HG03103 (cell line): Measurements from ENCODE around the gene EDAR.

Source experiments
- ATAC-seq: cut with Tn5 transposase; IDR thresholded peaks from one replicate; pipeline ENCODE4 v1.9.1; 2021; ENCODE audit warnings: low read depth; ENCODE audit not compliant: unreplicated experiment

The EDAR gene

DNA sequence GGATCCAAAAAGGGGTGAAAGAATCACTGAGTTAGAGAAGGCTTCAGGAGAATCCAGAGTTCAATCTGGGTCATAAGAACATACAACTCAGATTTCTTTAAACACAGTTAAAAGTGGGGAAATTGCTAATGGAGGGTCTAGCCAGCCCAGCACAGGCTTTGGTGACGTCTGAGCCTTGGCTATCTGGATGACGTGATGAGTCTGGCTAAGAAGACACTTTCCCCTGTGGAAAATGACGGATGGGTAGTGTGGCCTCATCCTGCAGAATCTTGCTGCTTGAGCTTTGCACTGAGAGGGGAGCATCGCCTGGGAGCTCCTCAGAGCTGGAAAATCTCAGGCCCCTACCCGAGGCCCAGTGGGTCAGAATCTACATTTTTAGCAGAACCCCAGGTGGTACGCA is 19.2 kb downstream of the EDAR start:
- ATAC-seq = no peak

DNA sequence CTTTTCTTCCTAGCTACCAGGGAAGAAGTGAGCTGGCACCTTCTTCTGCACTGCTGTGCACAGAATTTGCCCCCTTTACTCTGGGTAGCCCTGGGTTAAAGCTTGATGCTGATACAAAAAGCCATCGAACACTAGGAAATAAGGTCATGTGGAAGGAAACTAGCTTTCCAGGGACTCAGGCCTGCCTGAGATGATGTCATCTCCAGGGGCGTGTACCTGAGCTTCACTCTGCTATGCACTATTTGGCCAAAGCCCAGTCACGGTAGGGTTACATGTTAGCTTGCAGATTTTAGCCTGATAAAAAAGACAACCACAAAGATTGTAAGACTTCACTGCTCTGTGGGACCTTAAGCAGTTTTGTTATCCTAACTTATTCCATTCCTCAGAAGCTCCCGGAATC is 20.4 kb downstream of the EDAR start:
- ATAC-seq = no peak

DNA sequence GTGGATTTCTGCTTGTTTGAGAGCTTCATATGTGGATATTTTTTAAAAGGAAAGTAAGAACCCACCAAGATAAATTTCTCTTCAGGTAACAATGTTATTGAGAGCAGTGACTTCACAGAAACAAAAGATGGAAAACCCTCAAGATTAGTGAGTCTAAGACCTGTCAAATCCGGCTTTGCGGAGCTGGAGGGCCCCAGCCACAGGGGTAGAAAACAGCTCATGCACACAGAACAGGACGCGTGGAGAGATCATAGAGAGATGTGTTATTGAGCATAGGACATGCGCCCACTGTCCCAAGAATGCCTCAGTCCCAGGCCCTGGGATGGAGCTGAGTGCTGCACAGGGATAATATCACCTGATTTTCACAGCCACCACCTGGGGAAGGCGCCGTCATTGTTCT is 21.3 kb downstream of the EDAR start:
- ATAC-seq = no peak

DNA sequence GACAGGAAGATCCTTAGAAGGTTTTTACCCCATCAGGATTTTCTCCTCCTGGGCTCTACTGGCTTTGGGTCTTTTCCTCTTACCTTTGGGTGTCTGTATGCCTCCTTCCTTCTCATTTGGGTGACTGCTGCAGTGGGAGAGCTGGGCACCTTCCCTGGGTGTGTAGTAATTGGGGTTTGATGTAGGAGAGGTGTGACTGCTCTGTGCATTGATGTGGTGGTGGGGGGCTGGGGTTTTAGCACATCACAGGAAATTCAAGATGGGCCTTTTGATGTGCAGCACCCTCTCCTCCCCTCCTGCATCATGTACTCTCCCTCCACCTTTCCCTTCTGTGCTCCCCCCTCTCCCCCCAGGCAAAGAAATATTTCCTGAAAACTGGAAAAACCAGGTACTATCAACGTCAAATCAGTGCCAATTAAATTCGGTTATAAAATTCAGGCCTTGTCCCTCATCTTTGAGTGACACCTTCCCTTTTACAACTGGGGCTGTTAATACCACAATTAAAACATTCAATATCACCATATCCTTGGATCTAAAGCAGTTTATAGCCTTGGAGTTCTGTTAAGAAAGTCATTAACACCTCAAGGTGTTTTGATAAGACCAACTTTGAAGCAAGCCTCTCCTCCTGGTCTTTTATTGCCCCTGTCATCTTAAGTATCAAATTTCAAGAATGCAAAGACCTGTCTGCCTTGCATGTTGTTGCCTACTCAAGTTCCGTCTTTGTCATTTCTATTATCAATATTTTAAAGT is 23.3 kb downstream of the EDAR start:
- no peak for ATAC-seq

DNA sequence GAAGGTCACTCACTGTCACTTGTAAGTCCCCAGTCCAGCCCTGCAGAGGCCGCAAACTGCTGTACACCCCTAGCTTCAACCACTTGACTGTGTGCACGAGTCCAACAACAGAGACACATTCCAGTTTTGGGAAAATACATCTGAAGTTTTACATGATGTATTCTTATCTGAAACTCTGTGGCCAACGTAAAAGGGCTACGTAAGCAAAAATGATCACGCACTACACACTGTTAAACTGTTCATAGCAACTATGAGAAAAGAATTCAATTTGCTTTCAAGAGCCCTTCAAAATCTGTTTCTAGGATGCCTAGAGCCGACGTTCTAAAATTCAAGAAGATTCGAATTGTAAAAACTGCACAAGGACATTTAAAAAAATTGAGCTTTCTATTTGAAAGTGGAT is 26.0 kb downstream of the EDAR start:
- ATAC-seq = no peak

DNA sequence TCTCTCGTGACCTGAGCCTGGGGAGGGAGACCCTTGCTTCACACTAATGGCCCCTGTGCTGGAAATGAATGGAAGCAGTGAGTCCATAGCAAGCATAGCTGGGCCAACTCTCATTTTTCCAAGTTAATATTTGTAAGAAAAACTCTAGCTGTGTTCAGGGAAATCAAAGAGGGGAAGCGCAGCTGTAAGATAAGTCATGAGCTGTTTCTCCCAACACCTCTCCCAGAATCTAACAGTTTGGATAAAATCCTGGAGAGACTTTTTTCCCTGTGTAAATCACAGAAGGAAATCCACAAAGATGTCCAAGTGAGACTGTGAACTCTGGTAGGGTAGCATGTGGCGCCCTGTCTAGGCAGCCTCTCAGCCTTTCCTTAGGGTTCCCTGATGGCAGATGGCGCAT is 27.2 kb downstream of the EDAR start:
- no peak for ATAC-seq

DNA sequence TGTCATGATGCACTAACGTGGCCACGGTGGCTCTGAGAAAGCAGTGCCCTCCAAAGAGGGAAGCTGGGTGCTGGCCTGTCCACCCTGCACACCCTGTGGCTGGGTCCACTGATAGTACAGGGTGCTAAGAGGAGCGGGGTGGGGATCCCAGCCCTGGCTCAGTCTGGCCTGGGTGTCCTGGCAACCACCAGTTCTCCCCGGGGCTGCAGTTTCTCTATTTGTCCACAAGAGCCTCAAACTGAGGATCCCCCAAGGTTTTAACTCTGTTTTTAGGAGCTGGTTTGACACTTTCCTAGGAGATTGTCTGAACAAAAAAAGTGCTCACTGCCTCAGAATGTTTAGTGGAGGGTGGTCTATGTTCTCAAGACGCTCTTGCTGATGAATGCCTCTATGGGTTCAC is 29.0 kb downstream of the EDAR start:
- no peak for ATAC-seq

DNA sequence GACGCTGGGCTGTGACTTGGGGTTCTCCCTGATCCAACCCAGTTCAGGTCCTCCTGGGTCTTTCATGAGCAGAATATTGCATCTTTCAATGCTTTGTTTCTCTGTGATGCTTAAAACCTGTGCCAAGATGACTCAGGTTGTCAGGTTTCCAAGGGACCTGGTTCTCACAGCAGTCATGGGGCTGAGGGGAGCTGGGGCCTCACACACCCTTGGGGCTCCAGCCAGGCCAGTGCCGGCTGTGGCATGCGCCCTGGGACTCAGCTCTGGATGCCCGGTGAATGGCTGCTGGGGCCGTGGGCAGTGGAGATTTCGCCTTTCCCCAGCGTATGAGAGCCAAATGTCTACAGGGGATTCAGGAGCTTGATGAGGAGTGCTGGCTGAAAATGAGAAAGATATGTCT is 29.6 kb downstream of the EDAR start:
- ATAC-seq = no peak

DNA sequence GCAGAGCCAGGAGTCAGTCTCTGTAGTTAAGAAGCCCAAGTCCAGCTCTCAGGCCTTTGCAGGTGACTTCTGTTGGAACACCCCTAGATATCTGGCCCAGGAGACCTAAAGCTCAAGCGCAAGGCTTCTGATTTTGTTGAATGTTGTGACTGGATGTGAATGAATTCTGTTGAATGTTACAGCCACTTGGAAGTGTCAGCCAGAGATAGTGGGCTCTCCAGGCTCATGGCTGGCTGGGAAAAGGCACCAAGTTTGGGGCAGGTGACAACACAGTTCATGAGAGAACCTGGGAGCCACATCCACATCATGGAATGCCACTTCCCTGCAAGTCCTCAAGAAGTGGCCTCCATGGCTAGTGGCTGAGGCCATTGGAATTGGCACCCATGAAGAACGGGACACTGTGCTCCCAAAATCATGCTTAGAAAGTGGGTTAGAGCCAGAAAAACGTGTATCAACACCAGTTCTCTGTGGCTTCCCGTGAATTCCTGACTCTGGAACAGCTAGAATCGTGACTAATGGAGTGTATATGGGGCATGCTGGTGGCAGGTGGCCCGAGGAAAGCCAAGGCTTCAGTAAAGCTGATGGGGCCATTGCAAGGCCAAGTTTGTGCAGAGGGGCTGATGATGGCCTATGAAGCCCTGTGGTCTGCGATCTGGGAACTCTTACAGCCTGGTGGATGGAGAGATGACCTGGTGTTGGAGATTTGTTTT is 30.2 kb downstream of the EDAR start:
- no peak for ATAC-seq

DNA sequence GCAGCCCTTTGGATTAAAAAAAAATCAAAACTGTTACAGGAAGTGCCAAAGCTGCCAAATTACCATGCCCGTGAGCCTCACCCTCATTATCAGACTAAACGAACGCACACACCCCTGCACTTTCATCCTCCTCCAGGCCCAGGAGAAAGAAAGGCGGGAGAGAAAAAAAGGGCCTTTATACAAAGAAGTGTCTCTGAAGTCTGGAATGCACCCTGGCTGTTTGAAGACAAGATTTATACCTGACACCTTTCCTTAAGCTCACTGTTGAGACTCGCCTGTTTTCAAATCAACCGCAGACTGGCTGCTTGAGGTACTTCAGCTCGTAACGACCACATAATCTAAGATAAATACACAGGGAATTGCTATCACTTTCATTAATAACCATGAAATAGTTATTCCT is 31.0 kb downstream of the EDAR start:
- ATAC-seq = no peak

DNA sequence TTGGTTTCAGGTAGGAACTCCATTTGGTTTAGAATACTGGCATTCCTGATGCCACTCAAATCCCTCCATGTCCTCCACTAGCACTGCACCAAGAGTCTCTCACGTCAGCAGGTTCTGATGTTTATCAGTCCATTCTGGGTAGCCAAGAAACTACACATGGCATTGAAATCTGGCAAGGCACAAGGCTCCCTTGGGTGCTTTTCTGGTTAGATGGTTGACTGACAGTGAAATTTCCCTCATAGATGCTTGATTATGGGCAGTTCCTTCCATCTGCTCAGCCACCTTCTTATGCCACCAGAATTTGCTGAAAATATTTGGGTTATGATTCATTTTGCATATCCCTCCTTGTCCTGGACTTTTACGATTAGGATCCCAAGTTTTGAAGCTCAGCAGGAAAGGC is 32.6 kb downstream of the EDAR start:
- no peak for ATAC-seq

DNA sequence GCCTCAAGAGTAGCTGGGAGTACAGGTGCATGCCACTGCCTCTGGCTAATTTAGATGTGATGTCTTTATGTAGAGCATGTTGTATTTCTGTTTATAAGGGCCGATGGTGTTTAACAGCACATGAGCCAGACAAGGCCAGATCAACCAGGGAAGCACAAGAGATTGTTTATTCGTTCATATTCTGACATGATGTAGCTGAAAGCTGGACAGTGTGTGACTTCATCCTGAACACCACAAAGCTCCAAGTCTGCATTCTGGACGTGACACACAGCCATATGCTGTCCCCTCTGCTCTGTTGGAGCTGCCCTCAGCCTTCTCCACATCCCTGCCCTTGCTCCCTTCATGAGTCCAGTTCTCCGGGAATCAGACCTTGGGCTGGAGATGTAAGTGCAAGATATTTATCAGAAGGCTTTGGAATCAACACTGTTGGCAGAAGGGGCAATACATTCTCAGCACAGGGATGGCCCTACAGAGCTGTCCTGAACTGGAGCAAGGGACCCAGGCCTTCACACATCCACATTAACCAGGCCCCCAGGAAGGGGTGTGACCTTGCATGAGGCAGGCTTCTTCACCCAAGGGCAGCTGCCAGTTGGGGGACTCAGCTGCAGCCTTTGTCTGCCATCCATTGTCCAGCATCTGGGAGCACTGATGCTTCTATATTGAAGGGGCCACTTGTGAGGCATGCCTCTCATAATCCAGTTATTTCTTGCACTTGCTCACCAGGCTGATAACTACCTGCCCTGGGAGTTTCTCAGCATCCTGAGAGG is 38.5 kb downstream of the EDAR start:
- no peak for ATAC-seq

DNA sequence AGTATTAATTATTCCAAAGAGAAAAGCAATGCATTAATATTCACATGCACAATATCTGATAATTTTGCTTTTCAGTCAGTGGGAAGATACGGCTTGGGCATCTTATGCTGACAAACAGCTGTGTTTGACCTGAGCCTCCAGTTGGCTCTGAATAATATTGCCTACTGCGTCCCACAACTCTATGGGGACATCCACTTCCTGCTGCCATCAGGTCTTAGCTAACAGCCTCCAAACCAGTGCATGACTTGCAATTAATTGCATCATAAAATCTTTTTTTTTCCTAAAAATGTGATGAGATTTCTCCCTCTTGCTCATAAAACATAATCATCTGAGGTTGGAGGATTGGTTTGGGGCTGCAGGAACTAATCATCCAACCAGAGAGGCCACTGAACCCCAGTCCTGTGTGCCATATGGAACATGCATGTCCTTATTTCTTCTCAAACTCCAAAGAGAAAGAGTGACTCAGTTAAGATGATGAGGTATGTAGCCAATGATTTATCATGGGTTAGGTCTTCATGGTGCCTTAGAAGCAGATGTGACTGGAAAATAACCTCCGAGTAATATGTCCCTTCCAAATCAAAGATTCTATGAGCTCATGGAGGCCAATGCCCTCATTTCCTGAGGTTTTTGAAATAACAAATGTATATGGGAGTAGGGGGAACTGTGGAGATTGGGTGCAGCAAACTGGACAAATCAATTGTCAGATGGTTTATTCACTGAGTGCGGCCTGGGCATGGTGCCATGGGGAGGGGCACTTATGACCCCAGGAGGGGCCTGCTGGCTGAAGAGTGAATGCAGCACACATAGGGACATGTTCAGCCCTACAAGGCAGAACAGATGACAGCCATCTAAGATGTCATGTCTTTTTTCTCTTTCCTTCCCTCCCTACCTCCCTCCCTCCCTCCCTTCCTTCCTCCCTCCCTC is 39.4 kb downstream of the EDAR start:
- no peak for ATAC-seq

DNA sequence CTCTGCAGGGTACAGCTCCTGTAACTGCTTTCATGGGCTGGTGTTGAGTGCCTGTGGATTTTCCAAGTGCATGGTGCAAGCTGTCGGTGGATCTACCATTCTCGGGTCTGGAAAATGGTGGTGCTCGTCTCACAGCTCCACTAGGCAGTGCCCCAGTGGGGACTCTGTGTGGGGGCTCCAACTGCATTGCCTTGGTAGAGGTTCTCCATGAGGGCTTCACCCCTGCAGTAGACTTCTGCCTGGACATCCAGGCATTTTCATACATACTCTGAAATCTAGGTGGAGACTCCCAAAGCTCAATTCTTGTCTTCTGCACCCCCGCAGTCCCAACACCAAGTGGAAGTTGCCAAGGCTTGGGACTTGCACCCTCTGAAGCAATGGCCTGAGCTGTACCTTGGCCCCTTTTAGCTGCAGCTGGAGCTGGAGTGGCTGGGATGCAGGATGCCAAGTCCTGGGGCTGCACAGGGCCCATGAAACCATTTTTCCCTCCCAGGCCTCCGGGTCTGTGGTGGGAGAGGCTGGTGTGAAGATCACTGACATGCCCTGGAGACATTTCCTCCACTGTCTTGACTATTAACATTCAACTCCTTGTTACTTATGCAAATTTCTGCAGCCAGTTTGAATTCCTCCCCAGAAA is 41.6 kb downstream of the EDAR start:
- no peak for ATAC-seq

DNA sequence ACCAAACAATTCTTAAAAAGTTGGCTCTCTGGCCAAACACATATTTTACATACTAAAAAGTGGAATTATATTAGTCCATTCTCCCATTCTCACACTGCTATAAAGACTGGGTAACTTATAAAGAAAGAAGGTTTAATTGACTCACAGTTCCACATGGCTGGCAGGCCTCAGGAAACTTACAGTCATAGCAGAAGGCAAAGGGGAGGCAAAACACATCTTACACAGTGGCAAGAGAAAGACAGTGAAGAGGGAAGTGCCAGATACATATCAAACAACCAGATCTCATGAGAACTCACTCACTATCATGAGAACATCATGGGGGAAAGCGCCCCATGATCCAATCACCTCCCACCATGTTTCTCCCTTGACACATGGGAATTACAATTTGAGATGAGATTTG is 42.6 kb downstream of the EDAR start:
- no peak for ATAC-seq

DNA sequence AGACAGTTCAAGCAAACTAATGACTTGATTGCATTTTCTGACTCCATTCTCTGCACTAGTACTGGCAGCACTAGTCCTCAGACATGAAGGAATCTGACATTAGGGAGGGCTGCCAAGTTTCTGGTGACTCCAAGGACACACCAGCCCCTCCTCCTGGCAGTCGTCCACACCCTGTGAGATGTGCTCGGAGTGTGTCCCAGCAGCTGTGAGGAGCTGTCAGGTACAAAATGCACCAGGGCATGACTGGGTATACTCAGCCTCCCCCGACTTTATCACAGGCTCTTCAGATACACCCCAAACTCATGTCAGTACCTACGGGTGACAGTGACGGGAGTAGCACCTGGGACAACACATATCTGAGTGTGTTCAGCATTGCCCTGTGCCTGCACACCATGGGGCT is 43.1 kb downstream of the EDAR start:
- no peak for ATAC-seq

DNA sequence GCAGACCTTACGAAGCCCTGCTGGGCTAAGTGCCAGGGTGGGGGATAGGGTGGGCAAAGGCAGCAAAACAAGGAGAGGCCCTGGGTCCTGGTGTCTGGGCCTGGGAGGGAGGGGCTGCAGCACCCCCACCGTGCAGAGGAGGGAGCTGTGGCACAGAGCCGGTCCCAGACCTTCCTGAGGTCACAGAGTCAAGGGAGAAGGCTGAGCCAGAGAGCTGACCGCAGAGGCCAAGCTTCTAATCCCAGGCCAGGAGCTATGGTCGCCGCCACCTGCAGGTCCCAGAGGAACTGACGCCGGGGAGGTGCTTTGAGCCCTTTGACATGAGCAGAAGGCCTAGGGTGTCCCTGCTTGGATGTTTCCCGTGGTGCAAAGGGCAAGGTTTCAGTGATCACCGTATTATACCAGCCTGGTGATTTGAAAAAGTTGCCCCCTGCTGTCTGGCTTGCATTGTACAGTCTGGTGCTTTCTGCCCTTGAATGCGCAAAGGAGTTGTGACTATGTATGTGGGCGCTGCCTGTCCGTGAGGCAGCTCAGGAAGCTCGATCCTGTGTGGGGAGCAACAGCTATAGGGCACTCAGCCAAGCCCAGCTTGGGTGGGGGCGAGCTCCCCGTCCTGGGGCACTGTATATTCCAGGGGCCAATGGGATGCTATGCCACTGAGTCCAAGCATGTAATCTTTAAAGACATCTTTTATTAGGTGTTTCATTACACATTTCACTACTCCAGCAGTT is 44.3 kb downstream of the EDAR start:
- no peak for ATAC-seq

DNA sequence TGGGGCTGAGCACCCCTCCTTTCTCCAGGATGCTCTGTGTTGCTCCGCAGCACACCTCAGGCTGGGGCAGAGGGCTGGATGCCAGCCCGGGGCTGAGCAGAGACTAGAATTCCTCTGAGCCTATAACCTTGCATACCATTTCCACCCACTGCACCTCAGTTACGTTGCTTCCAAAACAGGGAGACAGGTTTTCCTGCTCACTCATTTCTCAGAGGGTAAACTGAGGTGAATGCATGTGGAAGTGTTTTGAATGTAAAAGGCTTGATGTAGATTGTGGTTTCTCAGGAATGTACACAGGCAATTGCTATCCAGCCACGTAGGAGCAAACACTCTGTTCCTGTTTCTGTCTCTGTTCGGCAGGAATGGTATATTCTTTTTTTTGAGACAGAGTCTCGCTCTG is 45.3 kb downstream of the EDAR start:
- ATAC-seq = no peak

DNA sequence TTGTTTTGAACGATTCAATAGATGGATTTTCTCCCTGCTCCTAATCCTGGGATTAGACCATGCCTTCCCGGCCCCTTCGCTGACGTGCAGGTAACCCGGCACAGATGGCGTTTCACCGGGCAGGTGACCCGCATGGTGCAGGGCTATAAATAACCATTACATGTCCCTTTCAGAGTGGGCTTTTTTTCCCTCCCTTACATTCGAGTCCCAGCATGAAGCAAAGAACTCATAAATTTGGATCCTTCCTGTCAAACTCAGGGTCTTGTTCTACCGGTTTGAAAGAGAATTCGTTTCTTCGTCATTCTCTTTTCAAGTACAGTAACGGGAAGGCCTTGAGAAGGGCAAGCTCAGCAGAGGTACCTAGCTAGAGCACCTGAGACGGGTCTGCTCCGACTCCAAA is 46.1 kb downstream of the EDAR start:
- no peak for ATAC-seq
